B cell (primary cell): ENCODE data around the gene DEXI.

Experiments
- EZH2 ChIP-seq: IDR thresholded peaks from 2 replicates; pipeline ENCODE4 v1.6.1; 2012; ENCODE audit warnings: borderline replicate concordance, low read depth, mild to moderate bottlenecking, moderate library complexity, low read length; ENCODE audit not compliant: insufficient read depth, poor library complexity, severe bottlenecking
- TF ChIP-seq, protein P1 (sequence below): fragments of 200-600 bp; IDR thresholded peaks from one replicate; pipeline ENCODE4 v1.8.0; 2022; ENCODE audit warnings: antibody characterized with exemption, mild to moderate bottlenecking

DNA sequence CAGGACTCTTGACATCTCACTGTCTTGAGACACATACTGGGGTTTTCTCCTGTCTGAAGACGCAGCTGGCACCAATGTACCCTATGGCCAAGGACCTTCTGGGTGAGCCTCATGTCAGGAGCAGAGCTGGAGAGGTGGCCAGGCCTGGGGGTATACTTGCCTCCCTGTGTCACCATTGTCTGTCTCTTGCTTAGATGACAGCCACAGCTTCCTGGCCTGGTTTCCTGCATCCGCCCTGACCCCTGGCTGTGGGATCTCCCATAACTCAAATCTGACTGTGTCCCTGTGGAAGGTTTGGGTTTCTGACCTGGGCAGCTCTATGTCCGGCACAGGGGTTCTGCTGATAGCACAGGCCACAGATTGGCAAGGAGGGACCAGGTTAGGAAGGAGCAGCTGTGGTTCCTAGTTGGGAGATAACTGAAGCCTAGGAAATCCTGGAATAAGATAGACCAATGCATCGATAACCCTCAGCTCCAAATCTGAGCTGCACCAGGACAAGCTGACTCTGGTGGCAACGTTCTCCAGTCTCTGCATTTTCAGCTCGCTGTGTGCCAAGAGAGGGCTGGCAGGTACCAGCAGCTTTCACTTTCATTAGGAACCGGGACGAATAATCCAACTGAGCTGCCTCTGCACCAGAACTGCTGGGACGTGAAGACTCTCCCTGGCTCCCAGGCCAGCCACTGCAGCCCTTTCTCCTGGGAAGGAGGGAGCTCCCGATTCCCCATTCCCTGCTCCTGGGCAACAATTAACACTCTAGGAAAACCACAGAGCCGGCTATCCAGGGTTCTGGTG lies 5.0 kb downstream of the DEXI start:
- TF ChIP-seq, protein P1, sequence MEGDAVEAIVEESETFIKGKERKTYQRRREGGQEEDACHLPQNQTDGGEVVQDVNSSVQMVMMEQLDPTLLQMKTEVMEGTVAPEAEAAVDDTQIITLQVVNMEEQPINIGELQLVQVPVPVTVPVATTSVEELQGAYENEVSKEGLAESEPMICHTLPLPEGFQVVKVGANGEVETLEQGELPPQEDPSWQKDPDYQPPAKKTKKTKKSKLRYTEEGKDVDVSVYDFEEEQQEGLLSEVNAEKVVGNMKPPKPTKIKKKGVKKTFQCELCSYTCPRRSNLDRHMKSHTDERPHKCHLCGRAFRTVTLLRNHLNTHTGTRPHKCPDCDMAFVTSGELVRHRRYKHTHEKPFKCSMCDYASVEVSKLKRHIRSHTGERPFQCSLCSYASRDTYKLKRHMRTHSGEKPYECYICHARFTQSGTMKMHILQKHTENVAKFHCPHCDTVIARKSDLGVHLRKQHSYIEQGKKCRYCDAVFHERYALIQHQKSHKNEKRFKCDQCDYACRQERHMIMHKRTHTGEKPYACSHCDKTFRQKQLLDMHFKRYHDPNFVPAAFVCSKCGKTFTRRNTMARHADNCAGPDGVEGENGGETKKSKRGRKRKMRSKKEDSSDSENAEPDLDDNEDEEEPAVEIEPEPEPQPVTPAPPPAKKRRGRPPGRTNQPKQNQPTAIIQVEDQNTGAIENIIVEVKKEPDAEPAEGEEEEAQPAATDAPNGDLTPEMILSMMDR, result no peak
- no peak for TF ChIP-seq EZH2
